GM21786 (cell line): Measurements from ENCODE around the gene ZNF135.

Experiments used
- ATAC-seq: cut with Tn5 transposase; IDR thresholded peaks from one replicate; pipeline ENCODE4 v1.9.1; 2021; ENCODE audit not compliant: unreplicated experiment

Gene ZNF135

DNA sequence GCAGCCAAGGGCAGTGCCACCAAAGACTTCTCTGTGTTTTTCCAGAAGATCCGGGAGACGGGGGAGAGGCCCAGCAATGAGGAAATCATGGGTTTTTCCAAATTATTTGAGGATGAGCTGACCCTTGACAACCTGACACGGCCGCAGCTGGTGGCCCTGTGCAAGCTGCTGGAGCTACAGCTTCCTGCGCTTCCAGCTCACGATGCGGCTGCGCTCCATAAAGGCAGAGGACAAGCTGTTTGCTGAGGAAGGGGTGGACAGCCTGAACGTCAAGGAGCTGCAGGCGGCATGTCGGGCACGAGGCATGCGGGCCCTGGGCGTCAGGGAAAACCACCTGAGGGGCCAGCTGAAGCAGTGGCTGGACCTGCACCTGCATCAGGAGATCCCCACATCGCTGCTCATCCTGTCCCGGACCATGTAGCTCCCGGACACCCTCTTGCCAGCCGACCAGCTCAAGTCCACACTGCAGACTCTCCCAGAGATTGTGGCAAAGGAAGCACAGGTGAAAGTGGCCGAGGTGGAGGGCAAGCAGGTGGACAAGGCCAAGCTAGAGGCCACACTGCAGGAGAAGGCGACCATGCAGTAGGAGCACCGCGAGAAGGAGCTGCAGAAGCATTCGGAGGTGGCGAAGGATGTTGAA lies 13.6 kb upstream of the ZNF135 start:
- ATAC-seq: no peak

DNA sequence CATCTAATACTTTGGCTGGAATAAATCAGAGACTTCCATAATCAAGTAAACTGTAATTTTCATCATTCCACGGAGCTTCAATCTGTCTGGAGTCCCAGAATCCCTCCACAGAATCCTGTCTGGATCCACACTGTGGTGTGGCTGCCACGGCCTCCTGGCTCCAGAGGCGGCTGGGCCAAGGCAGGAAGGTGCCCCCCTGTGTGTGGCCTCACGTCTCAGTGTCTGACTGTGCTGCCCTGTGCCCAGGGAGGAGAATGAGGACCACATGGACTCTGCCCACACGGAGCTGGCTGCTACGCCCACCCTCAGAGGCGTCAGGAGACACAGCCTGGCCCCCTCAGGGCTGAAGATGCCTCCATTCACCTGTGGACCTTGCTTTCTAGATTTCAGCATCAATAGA lies 12.2 kb upstream of the ZNF135 start:
- no peak for ATAC-seq

DNA sequence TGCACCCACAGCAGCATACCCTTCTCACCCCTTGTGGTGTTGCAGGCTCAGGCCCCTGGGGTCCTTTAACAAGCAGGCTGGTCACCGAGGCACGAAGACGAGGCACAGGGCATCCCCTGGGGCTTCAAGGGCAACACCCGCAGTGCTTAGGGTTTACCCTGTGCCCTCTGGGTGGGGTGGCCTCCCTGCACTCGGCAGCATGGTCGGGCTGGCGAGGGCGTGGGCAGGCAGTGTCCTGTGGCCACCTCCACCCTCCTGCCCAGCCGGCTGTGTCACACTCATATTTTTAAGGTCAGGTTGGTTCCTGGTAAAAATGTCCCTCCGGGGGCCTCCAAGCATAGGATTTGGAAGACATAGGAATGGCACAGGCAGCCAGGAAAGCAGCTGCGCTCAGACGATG lies 11.4 kb upstream of the ZNF135 start:
- no peak for ATAC-seq

DNA sequence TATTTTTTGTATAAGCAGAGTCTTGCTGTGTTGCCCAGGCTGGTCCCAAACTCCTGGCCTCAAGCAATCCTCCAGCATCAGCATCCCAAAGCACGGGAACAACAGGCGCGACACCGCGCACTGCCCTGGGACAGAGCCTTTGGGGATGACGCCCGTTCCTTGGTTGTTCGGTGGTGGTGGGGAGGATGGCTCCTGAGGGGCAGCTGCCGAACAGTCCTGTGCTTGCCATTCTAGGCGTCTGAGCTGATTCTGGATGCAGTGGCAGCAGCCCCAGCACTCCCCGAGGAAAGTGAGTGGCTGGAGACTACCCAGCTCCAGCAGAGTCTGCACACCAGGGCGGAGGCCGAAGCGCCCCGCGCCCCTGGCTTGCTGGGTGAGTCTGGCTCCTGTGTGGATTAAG lies 6.8 kb upstream of the ZNF135 start:
- ATAC-seq: no peak

DNA sequence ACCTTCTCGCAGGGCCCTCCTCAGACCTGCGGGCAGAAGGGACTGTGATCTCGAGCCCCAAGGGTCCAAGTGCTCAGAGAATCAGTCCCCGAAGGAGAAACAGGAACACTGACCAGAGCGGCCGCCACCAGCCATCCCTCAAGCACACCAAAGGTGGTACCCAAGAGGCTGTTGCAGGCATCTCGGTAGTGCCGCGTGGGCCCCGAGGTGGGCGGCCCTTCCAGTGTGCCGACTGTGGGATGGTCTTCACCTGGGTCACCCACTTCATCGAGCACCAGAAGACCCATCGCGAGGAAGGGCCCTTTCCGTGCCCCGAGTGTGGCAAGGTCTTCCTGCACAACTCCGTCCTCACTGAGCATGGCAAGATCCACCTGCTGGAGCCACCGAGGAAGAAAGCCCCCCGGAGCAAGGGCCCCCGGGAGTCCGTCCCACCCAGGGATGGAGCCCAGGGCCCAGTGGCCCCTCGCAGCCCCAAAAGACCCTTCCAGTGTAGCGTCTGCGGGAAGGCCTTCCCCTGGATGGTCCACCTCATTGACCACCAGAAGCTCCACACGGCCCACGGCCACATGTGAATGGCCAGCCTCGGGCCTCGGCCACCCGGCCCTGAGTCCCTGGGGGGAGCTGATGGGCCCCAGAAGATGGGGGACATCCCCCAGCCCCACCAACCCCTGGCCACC lies 5.5 kb upstream of the ZNF135 start:
- ATAC-seq: no peak

DNA sequence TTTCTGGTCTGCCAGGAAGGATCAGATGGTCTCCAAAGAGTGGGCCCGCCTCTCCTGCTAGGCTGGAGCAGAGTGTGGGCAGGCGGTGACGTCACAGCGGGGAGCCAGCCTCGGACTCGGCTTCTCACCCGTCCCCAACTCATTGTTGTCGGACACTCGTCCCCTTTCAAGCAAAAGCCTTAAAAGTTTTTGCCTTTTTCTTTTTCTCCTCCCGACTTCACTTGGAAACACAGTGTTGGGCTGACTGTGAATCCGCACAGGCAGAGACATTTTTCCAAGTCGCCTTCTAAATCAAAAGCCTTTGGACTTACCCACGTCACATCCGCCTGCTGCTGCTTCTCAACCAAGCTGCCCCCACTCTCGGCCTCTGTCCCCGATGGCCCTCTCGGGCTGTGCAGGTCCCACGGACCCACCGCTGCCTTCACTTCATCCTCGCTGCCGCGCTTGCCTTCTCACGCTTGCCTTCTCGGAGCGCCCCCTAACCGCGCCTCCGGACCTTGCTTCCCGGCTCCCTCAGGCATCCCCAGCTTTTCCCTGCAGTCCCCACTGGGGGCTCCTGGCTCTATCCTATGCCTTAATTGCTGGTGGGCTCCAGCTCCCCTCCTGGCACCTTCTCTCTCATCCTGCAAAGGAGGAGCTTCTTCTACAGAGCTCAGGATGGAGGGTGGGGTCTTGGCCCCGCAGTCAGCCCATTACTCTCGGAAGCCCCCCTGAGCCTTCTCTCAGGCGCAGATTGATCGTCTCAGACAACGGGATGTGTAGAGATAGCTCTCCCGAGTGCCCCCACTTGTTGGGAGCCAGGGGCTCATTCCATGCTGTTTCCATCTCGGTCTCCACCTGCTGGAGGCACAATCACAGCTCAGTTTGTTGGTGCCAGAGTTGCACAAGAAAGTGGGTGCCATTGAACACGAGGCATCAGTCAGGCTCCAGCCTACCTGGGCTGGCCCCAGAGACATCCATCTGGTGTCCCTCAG lies 3.9 kb upstream of the ZNF135 start:
- no peak for ATAC-seq

DNA sequence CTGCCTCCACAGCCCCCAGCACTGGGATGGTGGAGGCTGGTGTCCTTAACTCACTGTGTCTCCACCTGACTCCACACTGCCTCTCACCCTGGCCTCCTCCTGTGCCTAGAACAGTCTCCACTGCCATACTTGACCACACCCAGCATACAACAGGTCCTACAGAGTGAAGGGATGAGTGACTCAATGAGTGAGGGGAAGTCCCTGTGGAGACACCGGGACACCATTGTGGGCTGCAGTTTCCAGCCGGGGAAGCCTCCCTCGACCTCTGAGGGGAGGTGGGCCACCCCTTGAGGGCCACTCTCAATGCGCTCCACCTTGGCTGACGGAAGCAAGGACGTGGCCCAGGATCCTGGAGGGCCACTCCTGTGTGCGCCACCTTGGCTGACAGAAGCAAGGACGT lies 2.8 kb upstream of the ZNF135 start:
- no peak for ATAC-seq

DNA sequence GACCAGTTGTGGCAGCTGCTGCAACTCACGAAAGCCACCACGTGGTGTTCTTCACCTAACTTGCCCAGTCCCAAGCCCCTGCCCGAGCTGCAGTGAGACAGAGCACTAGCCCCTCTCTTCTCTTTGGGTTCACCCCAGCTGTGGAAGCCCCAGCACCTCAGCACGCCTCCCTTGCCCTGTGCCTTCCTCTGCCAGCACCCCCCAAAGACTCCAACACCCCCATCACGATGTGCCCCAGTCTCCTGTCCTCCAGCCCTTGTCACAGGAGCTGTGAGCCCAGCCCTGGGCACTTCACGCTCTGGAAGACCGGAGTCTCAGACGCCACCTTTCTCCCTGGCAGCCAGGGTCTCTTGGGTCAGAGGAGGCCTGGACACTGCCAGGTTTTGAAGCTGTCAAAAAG lies 2.2 kb upstream of the ZNF135 start:
- ATAC-seq: no peak

DNA sequence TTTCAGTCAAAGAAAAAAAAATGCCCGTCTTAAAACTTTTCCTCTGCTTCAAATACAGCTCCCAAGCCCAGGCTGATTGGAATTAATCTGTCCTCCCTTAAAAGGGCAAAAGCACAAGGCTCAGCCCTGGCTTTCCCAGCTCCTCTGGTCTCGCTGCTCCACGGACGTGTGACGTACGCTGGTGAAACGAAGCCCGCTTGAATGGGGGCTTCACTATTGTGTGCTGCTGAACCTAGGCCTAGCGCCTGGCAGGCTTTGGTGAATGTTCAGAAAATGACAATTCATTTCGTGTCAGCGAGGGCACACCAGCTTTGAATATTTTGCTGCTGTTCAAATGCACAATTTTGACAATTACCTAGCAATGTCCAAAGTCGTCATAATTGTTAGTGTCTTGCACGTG lies 615 bp upstream of the ZNF135 start:
- ATAC-seq: no peak

DNA sequence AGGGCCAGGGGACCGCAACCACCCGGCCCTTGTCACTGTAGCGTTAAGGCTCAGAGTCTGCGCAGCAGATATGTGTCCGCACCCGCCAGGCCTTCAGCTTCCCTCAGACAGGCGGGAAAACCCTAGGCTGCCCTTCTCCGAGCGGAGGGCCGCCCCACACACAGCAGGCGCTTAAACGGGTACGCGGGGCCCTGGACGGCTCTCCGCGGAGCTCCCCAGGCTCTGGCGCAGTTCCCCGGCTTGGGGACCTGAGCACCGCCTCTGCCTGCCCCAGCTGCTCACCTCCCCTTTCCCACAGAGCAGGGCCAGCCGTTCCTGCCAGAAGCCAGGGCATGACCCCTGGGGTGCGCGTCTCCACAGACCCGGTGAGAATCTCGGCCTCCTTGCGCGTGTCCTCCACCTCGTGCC lies 593 bp downstream of the ZNF135 start:
- no peak for ATAC-seq

DNA sequence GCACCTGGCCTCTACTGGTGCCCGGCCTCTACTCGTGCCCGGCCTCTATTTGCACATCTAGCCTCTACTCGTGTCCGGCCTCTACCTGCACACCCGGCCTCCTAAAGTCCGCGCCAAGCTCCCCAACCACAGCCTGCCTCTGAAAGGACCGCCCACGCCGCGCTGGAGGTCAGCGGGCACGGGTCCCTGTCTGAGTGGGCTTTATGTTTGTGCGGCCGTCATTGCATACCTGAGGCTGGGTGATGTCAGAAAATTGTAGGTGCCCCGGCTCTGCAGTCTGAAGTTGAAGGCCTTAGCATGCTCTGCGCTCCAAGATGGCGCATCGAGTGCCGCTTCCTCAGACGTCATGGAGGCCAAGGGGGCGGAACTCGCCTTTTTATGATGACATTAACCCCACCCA lies 1.1 kb downstream of the ZNF135 start:
- no peak for ATAC-seq

DNA sequence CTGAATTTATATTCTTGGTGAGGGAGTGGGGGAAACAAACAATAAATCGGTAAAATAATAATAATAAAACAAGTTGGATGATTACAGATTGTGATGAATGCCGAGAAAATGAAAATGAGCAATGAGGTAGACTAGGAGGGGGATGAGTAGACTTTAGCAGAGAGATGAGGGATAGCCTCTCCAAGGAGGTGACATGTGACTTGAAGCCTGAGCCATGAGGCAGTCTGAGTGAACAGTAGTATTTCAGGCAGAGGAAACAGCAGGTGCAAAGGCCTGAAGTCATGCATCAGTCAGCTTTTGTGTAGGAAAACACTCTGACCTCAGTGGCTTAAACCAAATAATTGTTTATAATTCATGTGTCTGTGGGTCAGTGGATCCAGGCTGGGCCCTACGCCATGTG lies 4.6 kb downstream of the ZNF135 start:
- ATAC-seq: no peak

DNA sequence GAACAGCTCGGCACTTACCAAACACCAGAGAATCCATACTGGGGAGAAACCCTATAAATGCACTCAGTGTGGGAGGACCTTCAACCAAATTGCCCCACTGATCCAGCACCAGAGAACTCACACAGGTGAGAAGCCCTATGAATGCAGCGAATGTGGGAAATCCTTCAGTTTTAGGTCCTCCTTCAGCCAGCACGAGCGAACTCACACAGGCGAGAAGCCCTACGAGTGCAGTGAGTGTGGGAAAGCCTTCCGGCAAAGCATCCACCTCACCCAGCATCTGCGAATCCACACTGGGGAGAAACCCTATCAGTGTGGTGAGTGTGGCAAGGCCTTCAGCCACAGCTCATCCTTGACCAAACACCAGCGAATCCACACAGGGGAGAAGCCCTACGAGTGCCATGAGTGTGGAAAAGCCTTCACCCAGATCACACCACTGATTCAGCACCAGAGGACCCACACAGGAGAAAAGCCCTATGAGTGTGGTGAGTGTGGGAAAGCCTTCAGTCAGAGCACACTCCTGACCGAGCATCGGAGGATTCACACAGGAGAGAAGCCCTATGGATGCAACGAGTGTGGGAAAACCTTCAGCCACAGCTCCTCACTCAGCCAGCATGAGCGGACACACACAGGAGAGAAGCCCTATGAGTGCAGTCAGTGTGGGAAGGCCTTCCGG lies 8.3 kb downstream of the ZNF135 start:
- ATAC-seq: no peak

DNA sequence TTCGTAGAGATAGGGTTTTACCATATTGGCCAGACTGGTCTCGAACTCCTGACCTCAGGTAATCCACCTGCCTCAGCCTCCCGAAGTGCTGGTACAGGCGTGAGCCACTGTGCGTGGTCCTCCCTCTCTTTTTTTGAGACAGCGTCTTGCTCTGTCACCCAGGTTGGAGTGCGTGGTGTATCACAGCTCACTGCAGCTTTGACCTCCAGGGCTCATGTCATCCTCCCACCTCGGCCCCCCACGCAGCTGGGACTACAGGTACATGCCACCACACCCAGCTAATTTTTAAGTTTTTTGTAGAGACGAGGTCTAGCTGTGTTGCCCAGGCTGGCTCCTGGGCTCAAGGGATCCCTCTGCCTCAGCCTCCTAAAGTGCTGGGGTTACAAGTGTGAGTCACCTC lies 20.7 kb downstream of the ZNF135 start:
- no peak for ATAC-seq

DNA sequence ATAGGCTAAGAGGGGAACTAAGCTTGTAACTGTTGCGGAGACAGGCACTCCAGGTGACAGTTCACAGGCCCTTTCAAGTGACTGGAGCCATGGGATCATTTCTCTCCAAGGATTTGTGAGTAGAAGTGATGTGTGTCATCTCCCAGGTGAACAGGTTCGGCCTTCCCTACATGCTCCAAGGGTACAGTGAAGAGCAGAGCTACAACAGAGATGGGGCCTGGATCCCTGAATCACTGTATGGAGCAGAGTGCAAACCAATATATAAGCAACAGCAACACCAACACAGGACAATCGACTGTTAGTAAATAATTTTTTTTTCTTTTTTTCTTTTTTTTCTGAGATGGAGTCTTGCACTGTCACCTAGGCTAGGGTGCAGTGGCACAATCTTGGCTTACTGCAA lies 23.9 kb downstream of the ZNF135 start:
- ATAC-seq: no peak

DNA sequence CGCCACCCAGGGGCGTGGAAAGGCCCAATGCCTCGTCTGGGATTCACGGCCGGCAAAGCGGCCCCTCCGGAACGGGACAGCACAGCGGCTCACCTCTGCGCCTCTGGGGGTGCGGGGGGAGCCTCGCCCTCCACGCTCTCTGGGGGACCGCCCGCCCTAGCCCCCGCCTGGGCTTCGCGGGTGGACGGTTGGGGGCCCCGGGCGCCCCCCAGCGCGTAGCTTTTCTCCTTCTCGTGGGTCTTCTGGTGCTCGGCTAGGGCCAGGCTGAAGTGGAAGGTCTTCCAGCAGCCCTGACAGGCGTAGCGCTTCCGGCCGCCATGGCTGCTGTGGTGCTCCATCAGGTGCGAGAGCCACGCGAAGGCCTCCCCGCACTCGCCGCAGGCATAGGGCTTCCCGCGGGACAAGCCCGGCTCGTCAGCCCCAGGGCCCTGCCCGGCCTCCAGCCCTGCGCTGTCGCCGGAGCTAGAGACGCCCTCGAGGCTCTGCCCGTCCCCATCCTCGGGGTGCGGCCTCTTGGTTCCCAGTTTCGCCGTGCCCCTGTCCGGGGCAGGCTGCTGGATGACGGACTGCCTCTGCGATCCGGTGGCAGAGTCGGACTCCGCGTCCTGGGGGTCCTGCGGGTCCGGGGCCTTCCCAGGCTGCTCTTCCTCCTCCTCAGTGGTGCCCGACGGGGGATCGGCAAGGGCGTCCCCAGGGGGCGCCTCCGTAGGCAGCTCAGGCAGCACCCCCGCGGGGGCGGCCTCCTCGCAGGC lies 25.7 kb downstream of the ZNF135 start:
- ATAC-seq: no peak

DNA sequence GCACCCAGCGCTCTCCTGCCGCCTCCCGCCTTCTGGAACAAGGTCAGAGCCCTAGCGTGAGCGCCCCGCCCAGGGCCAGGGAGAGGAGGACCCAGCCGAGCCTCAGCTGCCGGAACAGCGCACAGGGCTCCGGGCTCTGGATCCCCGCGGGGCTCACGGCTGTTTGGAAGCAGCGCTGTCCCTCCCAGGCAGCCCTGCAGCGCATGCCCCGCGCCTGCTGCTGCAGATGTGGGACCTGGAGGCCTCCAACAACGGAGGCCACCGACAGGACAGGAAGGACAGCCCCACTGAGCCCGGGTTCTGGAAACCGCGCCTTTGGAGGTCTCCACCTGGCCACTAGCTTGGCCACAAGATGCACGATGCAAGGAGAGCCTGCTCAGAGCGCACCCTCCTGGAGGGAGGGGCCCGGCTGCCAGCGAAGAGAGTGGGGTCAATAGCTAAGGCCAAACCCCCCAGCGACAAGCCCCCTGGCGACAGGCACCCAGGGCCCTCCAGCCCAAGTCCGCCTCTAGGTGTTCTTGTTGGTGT lies 26.3 kb downstream of the ZNF135 start:
- no peak for ATAC-seq

DNA sequence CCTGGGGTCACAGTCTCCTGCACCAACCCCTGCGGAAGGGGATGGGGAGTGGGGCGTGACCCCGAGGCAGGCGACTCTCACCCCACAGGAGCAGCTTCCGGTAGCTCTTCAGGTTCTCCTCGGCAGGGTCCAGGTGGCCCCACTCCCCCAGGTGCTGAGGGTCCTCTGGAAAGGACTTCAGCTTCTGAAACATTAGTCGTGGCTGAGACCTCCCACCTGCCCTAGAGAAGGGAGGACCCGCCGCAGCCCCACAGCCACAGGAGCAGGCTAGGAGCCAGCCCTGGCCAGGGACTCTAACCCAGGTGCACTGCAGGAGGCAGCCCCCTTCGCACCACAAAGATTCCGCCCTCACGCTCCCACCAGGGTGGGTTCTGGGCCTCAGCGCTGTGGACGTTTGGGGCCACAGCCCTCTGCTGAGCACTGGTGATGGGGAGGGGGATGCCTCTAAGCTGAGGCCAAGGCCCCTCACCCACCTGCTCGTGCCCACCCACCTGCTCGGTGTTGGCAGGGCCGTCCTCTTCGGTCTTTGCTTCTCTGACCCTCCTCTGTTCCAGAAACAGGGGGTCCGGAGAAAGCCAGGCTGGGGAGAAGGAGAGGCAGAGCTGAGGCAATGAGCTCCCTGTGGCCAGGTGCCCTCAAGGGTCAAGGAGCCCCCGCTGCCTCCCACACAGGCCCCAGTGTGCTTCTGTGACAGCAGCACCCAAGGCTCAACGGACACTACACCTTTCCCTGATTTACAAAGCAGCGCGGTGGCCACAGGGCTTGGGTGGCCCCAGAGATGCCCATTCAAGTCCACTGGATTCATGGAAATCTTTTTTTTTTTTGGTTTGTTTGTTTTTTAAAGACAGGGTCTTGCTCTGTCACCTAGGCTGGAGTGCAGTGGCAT lies 28.0 kb downstream of the ZNF135 start:
- ATAC-seq: no peak

DNA sequence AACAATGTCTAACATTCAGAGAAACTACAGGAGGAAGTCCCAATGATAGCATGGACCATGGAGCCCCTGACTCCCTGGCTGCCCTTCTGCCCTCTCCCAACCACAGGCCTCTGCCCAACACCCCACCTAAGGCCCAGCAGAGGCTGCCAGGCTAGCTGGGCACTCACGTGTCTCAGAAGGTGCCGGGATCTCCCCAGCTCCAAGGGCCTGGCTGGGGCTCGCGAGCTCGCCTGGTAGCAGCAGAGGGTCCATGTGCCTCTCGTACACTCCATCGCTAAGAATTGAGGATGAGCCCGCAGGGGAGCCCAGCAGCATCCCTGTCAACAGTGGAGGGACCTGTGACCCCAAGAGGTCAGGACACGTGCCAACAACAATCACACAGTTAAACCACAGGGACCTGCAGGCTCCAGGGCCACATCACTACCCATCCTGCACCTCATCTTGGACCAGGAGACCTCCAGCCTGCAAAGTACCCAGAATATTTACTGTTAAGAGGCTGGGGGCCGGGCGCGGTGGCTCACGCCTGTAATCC lies 29.5 kb downstream of the ZNF135 start:
- no peak for ATAC-seq
